Psoas muscle (tissue), 8 donors: ENCODE measurements around the gene PSMG2. TPM values are rescaled to one million over a fixed set of nuclear protein-coding genes. Genes with fewer than 3 reads are reported as not detected.

Source experiments
- ATAC-seq, 4 donors: fragments of 200-7000 bp; cut with Tn5 transposase; one replicate each; pipeline ENCODE4 v1.9.1; 2020; ENCODE audit warnings: moderate library complexity in 3 of 4, mild to moderate bottlenecking in 2 of 4
- DNase-seq, 2 donors: peaks; one replicate each; pipeline ENCODE4 v3.0.0-alpha.2; 2020
- H3K27ac ChIP-seq: fragments of 200-600 bp; one replicate; pipeline ENCODE4 v1.8.0; 2022
- H3K27me3 ChIP-seq, 3 donors: fragments of 200-600 bp in 1 of 3; one replicate each; pipeline versions ENCODE4 v1.6.1 to v1.8.0; 2013 to 2022; ENCODE audit warnings: low read length in 2 of 3, mild to moderate bottlenecking in 2 of 3, moderate library complexity in 1 of 3; ENCODE audit not compliant: insufficient read depth in 3 of 3
- H3K36me3 ChIP-seq, 2 donors: fragments of 200-600 bp in 1 of 2; one replicate each; pipeline versions ENCODE4 v1.6.1 to v1.8.0; 2013 to 2022; ENCODE audit warnings: low read depth in 1 of 2, mild to moderate bottlenecking in 1 of 2, moderate library complexity in 1 of 2; ENCODE audit not compliant: insufficient read depth in 1 of 2
- H3K4me1 ChIP-seq: fragments of 200-600 bp; one replicate; pipeline ENCODE4 v1.8.0; 2022
- H3K4me3 ChIP-seq: fragments of 200-600 bp; one replicate; pipeline ENCODE4 v1.8.0; 2022; ENCODE audit warnings: mild to moderate bottlenecking
- H3K9me3 ChIP-seq: fragments of 200-600 bp; one replicate; pipeline ENCODE4 v1.8.0; 2022
- CTCF ChIP-seq: fragments of 200-600 bp; IDR thresholded peaks from one replicate; pipeline ENCODE4 v1.8.0; 2022; ENCODE audit warnings: antibody characterized with exemption
- WGBS, 3 donors: extraction: QIAGEN DNeasy Blood & Tissue Kit; methylation state at CpG; one replicate each; pipeline versions ENCODE4 v1.1.6 to v1.1.7; 2013; 5-methylcytosine and 5-hydroxymethylcytosine counted together
- intact Hi-C, 2 donors: fragments of 100-400 bp; cut with DNase I; formaldehyde crosslinking; loops; one replicate each; pipeline versions ENCODE4 v1.11.0 to v1.14.2; 2022
- polyA plus RNA-seq, 3 donors: library from polyadenylated mRNA; stranded (reverse); fragments of 200-250 nt; gene quantifications; one replicate each; pipeline ENCODE4 v1.2.3, GENCODE V29; 2013
- total RNA-seq, 4 donors: library from RNA; stranded (reverse); fragmentation: NEBNext Ultra II Directional in 2 of 4; extraction: Animal tissue kit (Norgen Biotek cat#: 25700) in 2 of 4; gene quantifications; one replicate each; pipeline versions ENCODE4 v1.2.1 to v1.2.4, GENCODE V29; 2021 to 2023
- donor health status: healthy with polysubstance abuse.
- donor health status: DM: no; HTN: no; CAD: no; lungs with moderate emphysema.
- donor health status: Bipolar disorder and iron deficiency.
- donor health status: healthy.
- donor health status: DM: yes; HTN: yes; CAD: no.
- donor health status: DM: no; HTN: no; CAD: no.
- donor health status: DM: no; HTN: no; CAD: no.
- donor health status: DM: yes; HTN: yes; CAD: no.

Gene PSMG2
- total and polyA plus RNA-seq, 7 donors: 32.9 to 67.7 (median 53.8) TPM

GRCh38 chr18:12749121-12749520, 46.3 kb downstream of the PSMG2 start:
- H3K36me3 ChIP-seq: no peaks in the 10 kb centered on the region
- no peak for DNase-seq
- H3K27me3 ChIP-seq: no peaks in the 10 kb centered on the region
- no peaks in the 10 kb centered on the region for H3K4me1 ChIP-seq
- no peak overlapping the region for H3K27ac ChIP-seq
- WGBS, 3 donors: 69 to 73% (median 70%) methylated on average over 13 of the region's 13 CpGs
- intact Hi-C loops: loop anchor here in 1 of 2 donors (10.0 kb wide), 1 partner anchor 146 kb away; no protein-coding TSS in a partner anchor
- no peak overlapping the region for H3K4me3 ChIP-seq
- no peak for ATAC-seq
- H3K9me3 ChIP-seq: no peaks in the 10 kb centered on the region
- TF ChIP-seq CTCF: no peak

GRCh38 chr18:12750076-12750714, 47.4 kb downstream of the PSMG2 start:
- 54 to 62% (median 58%) methylated on average over 14 of the region's 14 CpGs for WGBS, 3 donors
- Histone ChIP-seq H3K4me1 (no peaks in the 10 kb centered on the region), H3K4me3 (no peak overlapping the region), H3K36me3 (no peaks in the 10 kb centered on the region), H3K9me3 (no peaks in the 10 kb centered on the region), H3K27ac (no peak overlapping the region), H3K27me3 (no peaks in the 10 kb centered on the region)
- intact Hi-C loops: no loop called here
- DNase-seq: no peak
- no peak for TF ChIP-seq CTCF
- ATAC-seq: no peak

GRCh38 chr18:12750715-12751502, 48.1 kb downstream of the PSMG2 start:
- intact Hi-C loops: no loop called here
- ATAC-seq (no peak), DNase-seq (no peak)
- no peaks in the 10 kb centered on the region for H3K4me1 ChIP-seq
- no peaks in the 10 kb centered on the region for H3K36me3 ChIP-seq
- no peaks in the 10 kb centered on the region for H3K27me3 ChIP-seq
- no peak overlapping the region for H3K27ac ChIP-seq
- H3K9me3 ChIP-seq: no peaks in the 10 kb centered on the region
- no peak overlapping the region for H3K4me3 ChIP-seq
- no peak for TF ChIP-seq CTCF
- 88% methylated on average over 18 of the region's 18 CpGs for WGBS, 3 donors

GRCh38 chr18:12751503-12751884, 48.7 kb downstream of the PSMG2 start:
- no peaks in the 10 kb centered on the region for H3K36me3 ChIP-seq
- WGBS, 3 donors: 78 to 87% (median 82%) methylated on average over 5 of the region's 5 CpGs
- no peak overlapping the region for H3K4me3 ChIP-seq
- intact Hi-C loops: no loop called here
- DNase-seq: no peak
- no peak for TF ChIP-seq CTCF
- ATAC-seq: no peak
- H3K27me3 ChIP-seq: no peaks in the 10 kb centered on the region
- H3K4me1 ChIP-seq: no peaks in the 10 kb centered on the region
- no peaks in the 10 kb centered on the region for H3K9me3 ChIP-seq
- no peak overlapping the region for H3K27ac ChIP-seq
